Measurements from ENCODE around the gene GFRA1. TPM values are rescaled to one million over a fixed set of nuclear protein-coding genes. Genes with fewer than 3 reads are reported as not detected.

Gene GFRA1
- total RNA-seq, 1 donor from 2014 or later, result not detected

DNA sequence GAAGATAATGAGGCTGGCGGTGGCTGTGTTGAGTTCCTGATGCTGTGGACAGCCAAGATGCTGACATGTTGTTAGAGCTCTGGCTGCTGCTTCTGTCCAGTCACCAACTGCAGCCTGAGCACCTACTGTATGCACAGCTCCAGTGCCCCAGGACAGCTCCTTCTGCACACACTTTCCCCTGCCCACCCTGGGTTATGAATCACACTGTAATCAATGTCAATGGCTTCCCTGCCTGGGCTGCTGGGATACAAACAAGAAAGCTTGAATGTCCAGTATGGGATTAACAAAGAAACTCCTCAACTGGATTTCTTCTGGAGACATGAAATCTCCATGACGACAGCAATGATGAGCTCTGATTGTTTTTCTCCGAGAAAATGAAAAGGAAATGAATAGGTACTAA lies 172.0 kb downstream of the GFRA1 start:
- no peaks in the 10 kb centered on the region for H3K4me1 Mint-ChIP-seq (ENCODE audit: low read depth)
- no peaks in the 10 kb centered on the region for H3K27me3 Mint-ChIP-seq (ENCODE audit: insufficient read depth)
- H3K27ac Mint-ChIP-seq, result no peak overlapping the region

GRCh38 chr10:116099023-116099420 lies 174.0 kb downstream of the GFRA1 start:
- no peaks in the 10 kb centered on the region for H3K36me3 Mint-ChIP-seq (ENCODE audit: low read depth)
- H3K27me3 Mint-ChIP-seq (ENCODE audit: insufficient read depth), result no peaks in the 10 kb centered on the region
- intact Hi-C loops (cut with micrococcal nuclease), result no loop called here
- DNase-seq (ENCODE audit: low spot score), result no peak
- peaks cover 7% of the 10 kb centered on the region for H3K9me3 Mint-ChIP-seq
- no peaks in the 10 kb centered on the region for H3K4me1 Mint-ChIP-seq (ENCODE audit: low read depth)
- H3K27ac Mint-ChIP-seq, result no peak overlapping the region
- H3K4me3 Mint-ChIP-seq, result no peak overlapping the region

More for the DNA sequence above, 172.0 kb downstream of the GFRA1 start:
- intact Hi-C loops (cut with micrococcal nuclease), result no loop called here
- Mint-ChIP-seq H3K9me3 (peaks cover 7% of the 10 kb centered on the region), H3K4me3 (no peak overlapping the region), H3K36me3 (ENCODE audit: low read depth) (no peaks in the 10 kb centered on the region)
- DNase-seq (ENCODE audit: low spot score), result no peak

GRCh38 chr10:116098411-116099022 lies 174.5 kb downstream of the GFRA1 start:
- Mint-ChIP-seq H3K36me3 (ENCODE audit: low read depth) (no peaks in the 10 kb centered on the region), H3K27me3 (ENCODE audit: insufficient read depth) (no peaks in the 10 kb centered on the region), H3K9me3 (peaks cover 7% of the 10 kb centered on the region), H3K4me1 (ENCODE audit: low read depth) (no peaks in the 10 kb centered on the region), H3K4me3 (no peak overlapping the region), H3K27ac (no peak overlapping the region)
- intact Hi-C loops (cut with micrococcal nuclease), result no loop called here
- no peak for DNase-seq (ENCODE audit: low spot score)

- H3K9me3 Mint-ChIP-seq, result peaks cover 7% of the 10 kb centered on the region
- no peaks in the 10 kb centered on the region for H3K27me3 Mint-ChIP-seq (ENCODE audit: insufficient read depth)
- no peaks in the 10 kb centered on the region for H3K4me1 Mint-ChIP-seq (ENCODE audit: low read depth)
These were observed 175.7 kb downstream of the GFRA1 start for GRCh38 chr10:116097239-116097784.

GRCh38 chr10:116096526-116096925 lies 176.5 kb downstream of the GFRA1 start:
- Mint-ChIP-seq H3K36me3 (ENCODE audit: low read depth) (no peaks in the 10 kb centered on the region), H3K9me3 (peaks cover 7% of the 10 kb centered on the region), H3K27me3 (ENCODE audit: insufficient read depth) (no peaks in the 10 kb centered on the region), H3K4me3 (no peak overlapping the region), H3K27ac (no peak overlapping the region), H3K4me1 (ENCODE audit: low read depth) (no peaks in the 10 kb centered on the region)
- DNase-seq (ENCODE audit: low spot score), result no peak
- intact Hi-C loops (cut with micrococcal nuclease), result no loop called here

More at GRCh38 chr10:116097239-116097784, 175.7 kb downstream of the GFRA1 start:
- no peak for DNase-seq (ENCODE audit: low spot score)
- intact Hi-C loops (cut with micrococcal nuclease), result no loop called here
- Mint-ChIP-seq H3K4me3 (no peak overlapping the region), H3K27ac (no peak overlapping the region), H3K36me3 (ENCODE audit: low read depth) (no peaks in the 10 kb centered on the region)

DNA sequence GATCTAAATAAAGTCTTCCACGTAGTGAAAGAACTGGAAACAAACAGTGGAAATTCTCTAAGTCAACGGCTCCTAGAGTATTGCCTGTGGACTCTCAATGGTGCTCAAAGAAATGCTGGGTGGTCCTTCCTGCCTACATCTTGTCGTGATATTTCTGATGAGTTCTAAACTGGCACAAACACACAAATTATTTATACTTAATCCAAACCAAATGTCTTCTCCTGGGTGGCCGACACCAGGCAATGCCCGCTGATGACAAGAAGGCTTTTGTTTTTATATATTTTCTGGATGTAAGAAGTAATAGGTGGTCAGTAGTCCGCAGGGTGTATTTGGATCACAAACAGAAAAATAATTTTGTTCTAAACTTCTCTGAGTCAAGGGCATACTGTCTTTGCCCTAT lies 178.7 kb downstream of the GFRA1 start:
- H3K4me3 Mint-ChIP-seq, result no peak overlapping the region
- H3K27ac Mint-ChIP-seq, result no peak overlapping the region
- no peaks in the 10 kb centered on the region for H3K4me1 Mint-ChIP-seq (ENCODE audit: low read depth)
- no peaks in the 10 kb centered on the region for H3K36me3 Mint-ChIP-seq (ENCODE audit: low read depth)
- no peaks in the 10 kb centered on the region for H3K27me3 Mint-ChIP-seq (ENCODE audit: insufficient read depth)
- H3K9me3 Mint-ChIP-seq, result no peaks in the 10 kb centered on the region
- intact Hi-C loops (cut with micrococcal nuclease), result no loop called here
- no peak for DNase-seq (ENCODE audit: low spot score)

DNA sequence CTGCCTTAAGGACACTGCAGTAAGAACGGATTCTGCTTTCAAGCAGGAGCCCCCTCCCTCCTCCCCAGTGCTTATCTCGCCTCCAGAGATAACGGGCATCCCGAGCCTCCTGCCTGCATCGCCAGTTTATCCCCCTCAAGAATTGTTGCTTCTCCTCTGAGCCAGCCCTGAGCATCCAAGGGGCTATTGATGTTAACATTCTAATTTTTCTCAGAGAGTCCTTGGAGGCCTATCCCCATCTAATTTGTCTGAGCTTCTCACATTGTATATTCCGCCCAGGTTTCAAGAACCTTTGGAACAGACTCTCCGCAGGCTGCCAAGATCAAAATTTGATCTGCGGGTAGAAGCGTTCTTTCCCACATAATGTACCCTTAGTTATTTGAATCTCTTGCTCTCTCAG lies 180.0 kb downstream of the GFRA1 start:
- no peaks in the 10 kb centered on the region for H3K36me3 Mint-ChIP-seq (ENCODE audit: low read depth)
- H3K27me3 Mint-ChIP-seq (ENCODE audit: insufficient read depth), result no peaks in the 10 kb centered on the region
- no peaks in the 10 kb centered on the region for H3K9me3 Mint-ChIP-seq
- no peak overlapping the region for H3K4me3 Mint-ChIP-seq
- DNase-seq (ENCODE audit: low spot score), result no peak
- no peaks in the 10 kb centered on the region for H3K4me1 Mint-ChIP-seq (ENCODE audit: low read depth)
- H3K27ac Mint-ChIP-seq, result no peak overlapping the region
- intact Hi-C loops (cut with micrococcal nuclease), result no loop called here

- no peaks in the 10 kb centered on the region for H3K36me3 Mint-ChIP-seq (ENCODE audit: low read depth)
These were observed 184.0 kb downstream of the GFRA1 start for GRCh38 chr10:116088985-116089384.

DNA sequence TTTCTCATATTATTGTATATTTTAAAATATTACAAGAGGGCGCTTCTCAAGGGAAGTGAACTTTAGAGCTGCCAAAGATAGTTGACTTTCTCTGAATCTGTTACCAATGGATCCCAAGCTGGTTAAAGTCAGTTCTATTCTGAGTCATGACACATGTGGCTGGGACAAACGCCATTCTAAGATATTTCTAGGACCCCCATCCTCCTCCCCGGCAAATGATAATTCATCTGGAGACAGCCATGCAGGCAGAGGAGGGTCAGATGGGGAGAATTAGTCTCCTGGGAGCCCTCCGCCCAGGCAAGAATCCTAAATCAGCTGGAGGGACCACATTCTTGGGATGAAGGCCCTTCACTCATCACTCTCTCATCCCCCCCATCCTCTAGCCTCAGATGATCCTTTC lies 187.7 kb downstream of the GFRA1 start:
- no peak overlapping the region for H3K27ac Mint-ChIP-seq

More at GRCh38 chr10:116088985-116089384, 184.0 kb downstream of the GFRA1 start:
- intact Hi-C loops (cut with micrococcal nuclease), result no loop called here
- Mint-ChIP-seq H3K9me3 (no peaks in the 10 kb centered on the region), H3K4me1 (ENCODE audit: low read depth) (no peaks in the 10 kb centered on the region), H3K4me3 (no peak overlapping the region), H3K27ac (no peak overlapping the region), H3K27me3 (ENCODE audit: insufficient read depth) (no peaks in the 10 kb centered on the region)
- no peak for DNase-seq (ENCODE audit: low spot score)

DNA sequence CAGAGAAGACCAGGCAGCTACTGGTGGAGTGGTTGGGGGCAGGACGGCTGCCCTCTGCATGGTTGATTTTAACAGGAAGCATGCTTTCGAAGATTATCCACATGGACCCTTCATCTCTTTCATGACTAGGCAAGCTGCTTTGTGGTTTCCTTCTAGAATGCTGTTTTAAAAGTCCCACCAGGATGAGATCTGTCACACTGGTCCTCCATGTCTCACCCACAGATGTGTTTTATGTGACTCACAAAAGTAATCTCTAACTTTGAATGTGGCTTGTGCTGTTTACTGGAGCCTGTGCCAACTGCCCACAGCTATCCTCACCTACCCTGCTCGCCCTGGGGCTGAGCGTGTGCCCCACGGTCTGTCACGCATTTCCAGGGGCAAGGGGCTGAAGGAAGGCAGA lies 188.8 kb downstream of the GFRA1 start:
- Mint-ChIP-seq H3K4me1 (ENCODE audit: low read depth) (no peaks in the 10 kb centered on the region), H3K36me3 (ENCODE audit: low read depth) (no peaks in the 10 kb centered on the region), H3K27me3 (ENCODE audit: insufficient read depth) (no peaks in the 10 kb centered on the region), H3K9me3 (no peaks in the 10 kb centered on the region), H3K27ac (no peak overlapping the region), H3K4me3 (no peak overlapping the region)
- intact Hi-C loops (cut with micrococcal nuclease), result no loop called here
- no peak for DNase-seq (ENCODE audit: low spot score)

More for the DNA sequence above, 187.7 kb downstream of the GFRA1 start:
- Mint-ChIP-seq H3K9me3 (no peaks in the 10 kb centered on the region), H3K36me3 (ENCODE audit: low read depth) (no peaks in the 10 kb centered on the region), H3K4me3 (no peak overlapping the region), H3K4me1 (ENCODE audit: low read depth) (no peaks in the 10 kb centered on the region), H3K27me3 (ENCODE audit: insufficient read depth) (no peaks in the 10 kb centered on the region)
- DNase-seq (ENCODE audit: low spot score), result no peak
- intact Hi-C loops (cut with micrococcal nuclease), result no loop called here

GRCh38 chr10:116083226-116083762 lies 189.7 kb downstream of the GFRA1 start:
- no peak overlapping the region for H3K27ac Mint-ChIP-seq
- no peak overlapping the region for H3K4me3 Mint-ChIP-seq
- intact Hi-C loops (cut with micrococcal nuclease), result no loop called here
- no peaks in the 10 kb centered on the region for H3K36me3 Mint-ChIP-seq (ENCODE audit: low read depth)
- H3K4me1 Mint-ChIP-seq (ENCODE audit: low read depth), result no peaks in the 10 kb centered on the region
- no peaks in the 10 kb centered on the region for H3K9me3 Mint-ChIP-seq
- H3K27me3 Mint-ChIP-seq (ENCODE audit: insufficient read depth), result no peaks in the 10 kb centered on the region
- no peak for DNase-seq (ENCODE audit: low spot score)

GRCh38 chr10:116082762-116083161 lies 190.2 kb downstream of the GFRA1 start:
- no peaks in the 10 kb centered on the region for H3K36me3 Mint-ChIP-seq (ENCODE audit: low read depth)
- intact Hi-C loops (cut with micrococcal nuclease), result no loop called here
- H3K27me3 Mint-ChIP-seq (ENCODE audit: insufficient read depth), result no peaks in the 10 kb centered on the region
- DNase-seq (ENCODE audit: low spot score), result no peak
- no peak overlapping the region for H3K27ac Mint-ChIP-seq
- no peak overlapping the region for H3K4me3 Mint-ChIP-seq
- no peaks in the 10 kb centered on the region for H3K4me1 Mint-ChIP-seq (ENCODE audit: low read depth)
- no peaks in the 10 kb centered on the region for H3K9me3 Mint-ChIP-seq

DNA sequence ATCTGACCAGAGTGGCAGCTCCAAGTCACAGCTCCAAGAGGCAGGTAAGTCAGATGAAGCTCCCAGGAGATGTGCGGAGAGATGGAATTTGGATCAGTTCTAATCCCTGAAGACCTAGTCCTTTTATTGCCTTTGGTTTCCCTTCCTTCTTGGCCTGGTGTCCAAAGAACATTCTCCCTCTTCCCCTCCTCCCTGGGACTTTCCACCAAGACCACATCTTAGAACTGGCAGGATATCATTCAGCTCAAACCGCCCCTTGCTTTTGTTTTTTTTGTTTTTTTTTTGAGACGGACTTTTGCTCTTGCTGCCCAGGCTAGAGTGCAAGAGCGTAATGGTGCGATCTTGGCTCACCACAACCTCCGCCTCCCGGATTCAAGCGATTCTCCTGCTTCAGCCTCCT lies 190.8 kb downstream of the GFRA1 start:
- no peak overlapping the region for H3K4me3 Mint-ChIP-seq
- intact Hi-C loops (cut with micrococcal nuclease), result no loop called here
- H3K9me3 Mint-ChIP-seq, result no peaks in the 10 kb centered on the region
- DNase-seq (ENCODE audit: low spot score), result no peak
- no peak overlapping the region for H3K27ac Mint-ChIP-seq
- H3K36me3 Mint-ChIP-seq (ENCODE audit: low read depth), result no peaks in the 10 kb centered on the region
- H3K4me1 Mint-ChIP-seq (ENCODE audit: low read depth), result no peaks in the 10 kb centered on the region
- no peaks in the 10 kb centered on the region for H3K27me3 Mint-ChIP-seq (ENCODE audit: insufficient read depth)
